K562 (cell line): ENCODE measurements around the gene WDR81. TPM values are rescaled to one million over a fixed set of nuclear protein-coding genes. Genes with fewer than 3 reads are reported as not detected.

Experiments used
- AFF4 ChIP-seq: sonication (generic); formaldehyde crosslinking; IDR thresholded peaks from 2 replicates; pipeline ENCODE4 v1.8.0; 2023; ENCODE audit warnings: mild to moderate bottlenecking, missing genetic modification reagents
- C11orf30 ChIP-seq: fragments of 450-650 bp; IDR thresholded peaks from 2 replicates; pipeline ENCODE4 v1.6.1; 2016; ENCODE audit warnings: low read depth, mild to moderate bottlenecking
- E4F1 ChIP-seq: fragments of 250-450 bp; sonication (Bioruptor Pico); IDR thresholded peaks from 2 replicates; pipeline ENCODE4 v1.5.0; 2021; ENCODE audit warnings: mild to moderate bottlenecking, borderline replicate concordance
- HES1 ChIP-seq: fragments of 450-650 bp; IDR thresholded peaks from 2 replicates; pipeline ENCODE4 v1.6.1; 2016; ENCODE audit warnings: low read depth, mild to moderate bottlenecking, moderate library complexity
- NRF1 ChIP-seq, 2 experiments: fragments of 450-650 bp; IDR thresholded peaks in 1 of 2; conservative IDR thresholded peaks in 1 of 2; 2 replicates each; pipeline ENCODE4 v1.6.1; 2014; ENCODE audit warnings: mild to moderate bottlenecking in 2 of 2
- RBBP5 ChIP-seq: fragments of 200-600 bp; sonication (generic); IDR thresholded peaks from 2 replicates; pipeline ENCODE4 v1.6.1; 2012; ENCODE audit warnings: borderline replicate concordance, mild to moderate bottlenecking, low read length, control low read depth, inconsistent platforms; ENCODE audit not compliant: insufficient read depth, poor library complexity, severe bottlenecking
- TAF7 ChIP-seq: fragments of 450-650 bp; IDR thresholded peaks from 2 replicates; pipeline ENCODE4 v1.6.1; 2016; ENCODE audit warnings: missing genetic modification characterization, missing compliant biosample characterization
- ZNF407 ChIP-seq: fragments of 450-650 bp; IDR thresholded peaks from 2 replicates; pipeline ENCODE4 v1.6.1; 2016; ENCODE audit warnings: low read depth
- polyA plus RNA-seq, 8 experiments: library from polyadenylated mRNA; depleted of rRNA in 4 of 8; stranded (reverse) in 5 of 8; unstranded in 3 of 8; fragments of >200 nt; fragmentation: Nextera tagmentation in 2 of 8; fragmentation: Illumina TruSeq in 1 of 8; extraction: Ambion mirVana in 2 of 8; extraction: Trizol in 1 of 8; gene quantifications; 2 replicates each; pipeline versions ENCODE4 v1.2.1 to v1.2.3, GENCODE V29; 2011 to 2014; ENCODE audit warnings: inconsistent platforms in 1 of 8, missing spikeins in 1 of 8
- total RNA-seq, 7 experiments: library from RNA; depleted of rRNA in 6 of 7; stranded (reverse); fragments of >200 nt in 6 of 7; fragmentation: Illumina TruSeq in 2 of 7; extraction: Trizol in 2 of 7; gene quantifications; 2 replicates each; pipeline versions ENCODE4 v1.2.1 to v1.2.3, GENCODE V29; 2011 to 2021; ENCODE audit warnings: low replicate concordance in 1 of 7

The WDR81 gene
- total and polyA plus RNA-seq, 9 of the 15 experiments (the other 6 are each of a cell fraction or from before 2014, with no cell fraction given): 0.01 to 17.1 (median 3.3) TPM

- TF ChIP-seq ZNF407 (no peak), C11orf30 (peak; percentile 51), E4F1 (no peak), NRF1 (conservative IDR thresholded peaks at IDR 0.05 in 1 of 2, IDR thresholded peaks at IDR 0.05 in 1 of 2) (peak; percentile 89 to 91), RBBP5 (peak; percentile 73), TAF7 (no peak), AFF4 (CRISPR knock-in tag) (no peak), HES1 (no peak)
Observed at GRCh38 chr17:1684378-1685189, 39.9 kb upstream of the WDR81 start, which contains the start of gene PRPF8 (continued).
